HFFc6 (cell line): ENCODE measurements around the gene ABCB8. TPM values are rescaled to one million over a fixed set of nuclear protein-coding genes. Genes with fewer than 3 reads are reported as not detected.

Experiments used
- DNase-seq: peaks from one replicate; pipeline ENCODE4 v3.0.0-alpha.2; 2018
- H3K27ac Mint-ChIP-seq: 2 replicates; pipeline ENCODE4 v1.8.0; 2020; ENCODE audit warnings: mild to moderate bottlenecking, mixed read lengths
- H3K27me3 Mint-ChIP-seq: 2 replicates; pipeline ENCODE4 v1.8.0; 2021; ENCODE audit warnings: mild to moderate bottlenecking, moderate library complexity, mixed read lengths; ENCODE audit not compliant: insufficient read depth
- H3K36me3 Mint-ChIP-seq: 2 replicates; pipeline ENCODE4 v1.8.0; 2021; ENCODE audit warnings: low read depth, mixed read lengths
- H3K4me1 Mint-ChIP-seq: 2 replicates; pipeline ENCODE4 v1.8.0; 2020; ENCODE audit warnings: low read depth, mixed read lengths
- H3K4me3 Mint-ChIP-seq: 2 replicates; pipeline ENCODE4 v1.8.0; 2020; ENCODE audit warnings: mild to moderate bottlenecking, moderate library complexity, mixed read lengths
- H3K9me3 Mint-ChIP-seq: 2 replicates; pipeline ENCODE4 v1.8.0; 2020; ENCODE audit warnings: mild to moderate bottlenecking, mixed read lengths
- total RNA-seq, 6 experiments: library from RNA; stranded (reverse); fragmentation: NEBNext Ultra II Directional; extraction: Animal tissue kit (Norgen Biotek cat#: 25700); gene quantifications; 2 replicates in 1 of 6; 3 replicates in 5 of 6; pipeline ENCODE4 v1.2.3, GENCODE V29; 2021
- TF ChIP-seq, protein P1 (sequence below): fragments of 200-600 bp; sonication (generic); IDR thresholded peaks from 2 replicates; pipeline ENCODE4 v1.5.0; 2021; ENCODE audit warnings: antibody characterized with exemption, mild to moderate bottlenecking

The ABCB8 gene
- total RNA-seq, 6 experiments from 2014 or later = 31.9 to 36.3 (median 33.2) TPM

GRCh38 chr7:150999001-150999400, 29.2 kb upstream of the ABCB8 start:
- Mint-ChIP-seq H3K27me3 (peaks cover 19% of the 10 kb centered on the region; the same call in 1 of the 2 replicates), H3K27ac (no peak overlapping the region), H3K36me3 (no peaks in the 10 kb centered on the region), H3K4me1 (no peaks in the 10 kb centered on the region), H3K4me3 (no peak overlapping the region), H3K9me3 (no peaks in the 10 kb centered on the region)
- DNase-seq = no peak
- TF ChIP-seq, protein P1, sequence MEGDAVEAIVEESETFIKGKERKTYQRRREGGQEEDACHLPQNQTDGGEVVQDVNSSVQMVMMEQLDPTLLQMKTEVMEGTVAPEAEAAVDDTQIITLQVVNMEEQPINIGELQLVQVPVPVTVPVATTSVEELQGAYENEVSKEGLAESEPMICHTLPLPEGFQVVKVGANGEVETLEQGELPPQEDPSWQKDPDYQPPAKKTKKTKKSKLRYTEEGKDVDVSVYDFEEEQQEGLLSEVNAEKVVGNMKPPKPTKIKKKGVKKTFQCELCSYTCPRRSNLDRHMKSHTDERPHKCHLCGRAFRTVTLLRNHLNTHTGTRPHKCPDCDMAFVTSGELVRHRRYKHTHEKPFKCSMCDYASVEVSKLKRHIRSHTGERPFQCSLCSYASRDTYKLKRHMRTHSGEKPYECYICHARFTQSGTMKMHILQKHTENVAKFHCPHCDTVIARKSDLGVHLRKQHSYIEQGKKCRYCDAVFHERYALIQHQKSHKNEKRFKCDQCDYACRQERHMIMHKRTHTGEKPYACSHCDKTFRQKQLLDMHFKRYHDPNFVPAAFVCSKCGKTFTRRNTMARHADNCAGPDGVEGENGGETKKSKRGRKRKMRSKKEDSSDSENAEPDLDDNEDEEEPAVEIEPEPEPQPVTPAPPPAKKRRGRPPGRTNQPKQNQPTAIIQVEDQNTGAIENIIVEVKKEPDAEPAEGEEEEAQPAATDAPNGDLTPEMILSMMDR = no peak

DNA sequence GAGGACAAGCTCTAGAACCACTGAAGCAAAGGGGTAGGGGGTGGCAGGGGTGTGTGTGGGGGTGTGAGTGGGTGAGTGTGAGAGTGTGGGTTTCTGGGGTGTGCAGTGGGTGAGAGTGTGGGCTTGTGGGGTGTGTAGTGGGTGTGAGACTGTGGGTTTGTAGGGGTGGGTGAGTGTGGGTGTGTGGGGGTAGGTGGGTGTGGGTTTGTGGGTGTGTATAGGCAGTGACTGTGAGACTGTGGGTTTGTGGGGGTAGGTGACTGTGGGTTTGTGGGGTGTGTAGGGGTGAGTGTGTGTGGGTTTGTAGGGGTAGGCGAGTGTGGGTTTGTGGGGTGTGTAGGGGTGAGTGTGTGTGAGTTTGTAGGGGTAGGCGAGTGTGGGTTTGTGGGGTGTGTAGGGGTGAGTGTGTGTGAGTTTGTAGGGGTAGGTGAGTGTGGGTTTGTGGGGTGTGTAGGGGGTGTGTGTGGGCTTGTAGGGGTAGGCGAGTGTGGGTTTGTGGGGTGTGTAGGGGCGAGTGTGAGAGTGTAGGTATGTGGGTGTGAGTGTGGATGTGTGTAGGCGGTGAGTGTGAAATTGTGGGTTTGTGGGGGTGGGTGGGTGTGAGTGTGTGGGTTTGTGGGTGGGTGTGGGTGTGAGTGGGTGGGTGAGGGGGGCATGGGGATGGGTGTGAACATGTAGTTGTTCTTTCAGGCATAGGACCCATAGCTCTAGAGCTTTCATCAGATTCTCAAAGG, 28.6 kb upstream of the ABCB8 start:
- H3K9me3 Mint-ChIP-seq = no peaks in the 10 kb centered on the region
- DNase-seq = no peak
- H3K4me1 Mint-ChIP-seq = no peaks in the 10 kb centered on the region
- TF ChIP-seq, protein P1 = no peak
- H3K27ac Mint-ChIP-seq = no peak overlapping the region
- H3K27me3 Mint-ChIP-seq = peaks cover 19% of the 10 kb centered on the region; the same call in 1 of the 2 replicates
- no peak overlapping the region for H3K4me3 Mint-ChIP-seq
- H3K36me3 Mint-ChIP-seq = no peaks in the 10 kb centered on the region

- peaks cover 22% of the 10 kb centered on the region for H3K27me3 Mint-ChIP-seq
- H3K9me3 Mint-ChIP-seq = no peaks in the 10 kb centered on the region
- no peaks in the 10 kb centered on the region for H3K36me3 Mint-ChIP-seq
- no peaks in the 10 kb centered on the region for H3K4me1 Mint-ChIP-seq
- H3K27ac Mint-ChIP-seq = no peak overlapping the region
- DNase-seq = no peak
- TF ChIP-seq, protein P1 = no peak
- no peak overlapping the region for H3K4me3 Mint-ChIP-seq
Observed at GRCh38 chr7:151000897-151001495, 27.3 kb upstream of the ABCB8 start.

DNA sequence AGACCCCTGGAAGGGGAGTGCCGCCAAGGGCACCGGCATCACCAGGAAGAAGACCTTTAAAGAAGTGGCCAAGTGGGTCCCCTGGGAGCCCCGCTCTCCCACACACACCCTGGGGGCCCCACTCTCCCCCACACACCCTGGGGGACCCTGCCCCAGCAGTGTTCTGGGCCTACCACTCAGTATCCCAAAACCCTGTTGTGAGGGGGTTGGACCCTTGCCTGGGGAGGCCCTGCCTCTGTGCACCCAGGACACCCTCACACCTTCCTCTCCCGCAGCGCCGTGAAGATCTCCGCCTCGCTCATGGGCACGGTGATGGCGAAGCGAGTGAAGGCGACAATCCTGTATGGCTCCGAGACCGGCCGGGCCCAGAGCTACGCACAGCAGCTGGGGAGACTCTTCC, 26.7 kb upstream of the ABCB8 start:
- Mint-ChIP-seq H3K4me3 (no peak overlapping the region), H3K9me3 (no peaks in the 10 kb centered on the region), H3K27me3 (peaks cover 27% of the 10 kb centered on the region), H3K36me3 (no peaks in the 10 kb centered on the region), H3K27ac (no peak overlapping the region), H3K4me1 (no peaks in the 10 kb centered on the region)
- TF ChIP-seq, protein P1 = no peak
- no peak for DNase-seq

- H3K36me3 Mint-ChIP-seq = no peaks in the 10 kb centered on the region
- H3K4me3 Mint-ChIP-seq = no peak overlapping the region
- TF ChIP-seq, protein P1 = no peak
Observed at GRCh38 chr7:151003572-151003971, 24.7 kb upstream of the ABCB8 start.

More at GRCh38 chr7:151003572-151003971, 24.7 kb upstream of the ABCB8 start:
- Mint-ChIP-seq H3K4me1 (no peaks in the 10 kb centered on the region), H3K27me3 (peaks cover 20% of the 10 kb centered on the region), H3K27ac (no peak overlapping the region), H3K9me3 (no peaks in the 10 kb centered on the region)
- no peak for DNase-seq
